ENCODE data around the gene CCNG1. TPM values are rescaled to one million over a fixed set of nuclear protein-coding genes. Genes with fewer than 3 reads are reported as not detected.

Gene CCNG1
- total and polyA plus RNA-seq, 2 donors (not counting 1 experiment from before 2014, with no cell fraction given) = 210 to 449 TPM

- Histone ChIP-seq H3K4me3 (replicated peaks in 1 of 4; ENCODE audit: control extremely low read depth in 1 of 4, insufficient read depth in 1 of 4, low read depth in 3 of 4, low read length in 4 of 4) (no peak overlapping the region), H3K4me1 (ENCODE audit: control insufficient read depth, extremely low read depth, insufficient read depth, low read length) (no peaks in the 10 kb centered on the region), H3K9me3 (ENCODE audit: control insufficient read depth, insufficient read depth, low read depth, low read length) (no peaks in the 10 kb centered on the region), H3K36me3 (ENCODE audit: control insufficient read depth, insufficient read depth, low read length) (no peaks in the 10 kb centered on the region), H3K4me2 (ENCODE audit: extremely low read depth, insufficient read depth, low read length) (no peak overlapping the region), H2AFZ (ENCODE audit: low read length) (peak overlapping the region; percentile 3), H3K9ac (ENCODE audit: insufficient read depth, low read length) (no peak overlapping the region), H3K27me3 (ENCODE audit: control insufficient read depth, insufficient read depth, low read length) (no peaks in the 10 kb centered on the region), H3K79me2 (ENCODE audit: control insufficient read depth, insufficient read depth, low read length) (peaks cover 36% of the 10 kb centered on the region), H3K27ac (ENCODE audit: insufficient read depth, low read length) (no peak overlapping the region), H4K20me1 (ENCODE audit: control insufficient read depth, extremely low read depth, insufficient read depth, low read length) (no peaks in the 10 kb centered on the region)
- DNase-seq (ENCODE audit: low read depth in 2 of 2) = peak in 1 of 2 donors; percentile 19
- TF ChIP-seq EZH2 (IDR thresholded peaks at IDR 0.05; ENCODE audit: low read length, missing control alignments) = no peak
- TF ChIP-seq CTCF (conservative IDR thresholded peaks at IDR 0.05 in 1 of 2, IDR thresholded peaks at IDR 0.05 in 1 of 2; ENCODE audit: low read depth in 1 of 2, low read length in 2 of 2) = no peak
Observed at GRCh38 chr5:163463063-163463435, 25.7 kb downstream of the CCNG1 start.

GRCh38 chr5:163467682-163468081 lies 30.3 kb downstream of the CCNG1 start:
- Histone ChIP-seq H3K36me3 (ENCODE audit: control insufficient read depth, insufficient read depth, low read length) (no peaks in the 10 kb centered on the region), H3K4me1 (ENCODE audit: control insufficient read depth, extremely low read depth, insufficient read depth, low read length) (no peaks in the 10 kb centered on the region), H3K9me3 (ENCODE audit: control insufficient read depth, insufficient read depth, low read depth, low read length) (no peaks in the 10 kb centered on the region), H3K4me2 (ENCODE audit: extremely low read depth, insufficient read depth, low read length) (no peak overlapping the region), H3K9ac (ENCODE audit: insufficient read depth, low read length) (no peak overlapping the region), H4K20me1 (ENCODE audit: control insufficient read depth, extremely low read depth, insufficient read depth, low read length) (no peaks in the 10 kb centered on the region), H3K27ac (ENCODE audit: insufficient read depth, low read length) (no peak overlapping the region), H3K27me3 (ENCODE audit: control insufficient read depth, insufficient read depth, low read length) (no peaks in the 10 kb centered on the region), H2AFZ (ENCODE audit: low read length) (peak overlapping the region; percentile 33), H3K79me2 (ENCODE audit: control insufficient read depth, insufficient read depth, low read length) (peaks cover 15% of the 10 kb centered on the region), H3K4me3 (replicated peaks in 1 of 4; ENCODE audit: control extremely low read depth in 1 of 4, insufficient read depth in 1 of 4, low read depth in 3 of 4, low read length in 4 of 4) (no peak overlapping the region)
- TF ChIP-seq EZH2 (IDR thresholded peaks at IDR 0.05; ENCODE audit: low read length, missing control alignments) (no peak), CTCF (conservative IDR thresholded peaks at IDR 0.05 in 1 of 2, IDR thresholded peaks at IDR 0.05 in 1 of 2; ENCODE audit: low read depth in 1 of 2, low read length in 2 of 2) (no peak)
- no peak for DNase-seq (ENCODE audit: low read depth in 2 of 2)

GRCh38 chr5:163473635-163474243 lies 36.3 kb downstream of the CCNG1 start:
- Histone ChIP-seq H3K36me3 (ENCODE audit: control insufficient read depth, insufficient read depth, low read length) (no peaks in the 10 kb centered on the region), H3K27me3 (ENCODE audit: control insufficient read depth, insufficient read depth, low read length) (no peaks in the 10 kb centered on the region)
- DNase-seq (ENCODE audit: low read depth in 2 of 2) = peak; percentile 20 to 60

More at GRCh38 chr5:163473635-163474243, 36.3 kb downstream of the CCNG1 start:
- Histone ChIP-seq H3K79me2 (ENCODE audit: control insufficient read depth, insufficient read depth, low read length) (no peaks in the 10 kb centered on the region), H3K4me2 (ENCODE audit: extremely low read depth, insufficient read depth, low read length) (no peak overlapping the region), H3K4me3 (replicated peaks in 1 of 4; ENCODE audit: control extremely low read depth in 1 of 4, insufficient read depth in 1 of 4, low read depth in 3 of 4, low read length in 4 of 4) (no peak overlapping the region), H3K9ac (ENCODE audit: insufficient read depth, low read length) (no peak overlapping the region), H3K27ac (ENCODE audit: insufficient read depth, low read length) (no peak overlapping the region), H3K9me3 (ENCODE audit: control insufficient read depth, insufficient read depth, low read depth, low read length) (no peaks in the 10 kb centered on the region), H3K4me1 (ENCODE audit: control insufficient read depth, extremely low read depth, insufficient read depth, low read length) (no peaks in the 10 kb centered on the region), H4K20me1 (ENCODE audit: control insufficient read depth, extremely low read depth, insufficient read depth, low read length) (no peaks in the 10 kb centered on the region), H2AFZ (ENCODE audit: low read length) (no peak overlapping the region)
- TF ChIP-seq CTCF (conservative IDR thresholded peaks at IDR 0.05 in 1 of 2, IDR thresholded peaks at IDR 0.05 in 1 of 2; ENCODE audit: low read depth in 1 of 2, low read length in 2 of 2) (peak in 1 of 2 donors; percentile 40), EZH2 (IDR thresholded peaks at IDR 0.05; ENCODE audit: low read length, missing control alignments) (no peak)

All from fibroblast of lung (primary cell).